Superior temporal gyrus (tissue), 1 donor: ENCODE data around the gene CNNM4.
A peak's percentile ranks its signal among the peaks of the same experiment; 100 is the strongest.
"Not testable (repeated sequence)": the region's sequence is repeated elsewhere in the genome, so short reads cannot be mapped to it uniquely, and the experiment has no call there.

Source experiments
- DNase-seq: peaks from one replicate; pipeline ENCODE4 v3.0.0-alpha.2; 2016; ENCODE audit errors: extremely low spot score

CNNM4 gene

DNA sequence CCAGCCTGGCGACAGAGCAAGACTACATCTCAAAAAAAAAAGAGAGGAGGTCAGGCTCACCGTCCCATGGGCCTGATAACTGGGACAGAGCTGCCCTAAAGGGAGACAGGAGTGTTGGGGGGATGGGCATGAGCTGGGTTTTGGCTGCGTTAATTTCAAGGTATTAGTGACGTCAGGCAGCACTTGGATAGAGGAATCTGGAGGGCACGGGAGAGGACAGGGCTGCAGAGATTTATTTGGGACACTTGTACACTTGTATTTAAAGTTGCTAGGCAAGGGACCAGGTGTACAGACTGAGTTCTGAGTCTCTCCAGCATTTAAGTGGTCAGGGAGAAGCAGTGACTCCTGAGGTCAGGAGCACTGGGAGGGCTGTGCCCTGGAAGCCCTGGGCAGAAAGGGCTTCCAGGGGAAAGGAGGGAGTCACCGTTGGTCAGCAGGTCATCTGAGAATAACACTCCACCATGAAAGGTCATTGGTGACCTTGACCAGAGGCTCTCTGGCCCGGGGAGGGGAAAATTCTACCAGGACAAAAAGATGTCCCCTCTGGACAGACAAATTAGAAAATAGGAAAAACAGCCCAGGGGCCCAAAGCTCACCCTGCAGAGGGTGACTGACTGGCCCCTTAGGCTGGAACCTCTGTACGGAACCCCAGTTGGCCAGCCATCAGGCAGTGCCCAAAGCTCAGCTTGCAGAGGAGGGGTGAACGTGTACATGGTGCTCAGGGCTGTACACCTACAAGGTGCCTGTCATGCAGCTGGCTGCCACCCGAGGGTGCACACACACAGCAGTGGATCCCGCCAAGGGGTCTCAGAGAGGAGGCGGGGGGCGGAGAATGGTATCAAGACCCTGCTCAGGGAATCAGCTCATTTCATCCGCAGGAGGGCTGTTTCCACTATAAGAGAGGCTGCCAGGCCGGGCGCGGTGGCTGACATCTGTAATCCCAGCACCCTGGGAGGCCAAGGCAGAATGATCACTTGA, 32.4 kb downstream of the CNNM4 start:
- DNase-seq = no peak

DNA sequence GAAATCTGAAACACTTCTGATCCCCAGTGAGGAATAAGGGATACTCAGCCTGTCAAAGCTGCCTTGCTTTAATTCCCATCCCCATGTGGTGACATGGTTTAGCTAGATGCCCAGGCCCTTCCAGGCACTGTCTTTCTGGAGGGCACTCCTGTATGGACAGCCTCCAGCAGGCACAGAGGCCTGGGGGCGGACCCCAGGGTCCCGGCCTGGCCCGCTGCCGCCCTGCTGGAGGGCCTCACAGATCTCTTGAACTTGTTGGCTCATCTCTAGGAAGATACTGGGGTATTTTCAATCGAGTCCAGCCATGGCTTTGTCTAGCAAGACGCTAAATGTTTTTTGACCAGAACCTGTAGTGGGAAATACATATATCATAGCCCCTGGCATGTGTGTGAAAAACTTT, 34.4 kb downstream of the CNNM4 start:
- DNase-seq = no peak

DNA sequence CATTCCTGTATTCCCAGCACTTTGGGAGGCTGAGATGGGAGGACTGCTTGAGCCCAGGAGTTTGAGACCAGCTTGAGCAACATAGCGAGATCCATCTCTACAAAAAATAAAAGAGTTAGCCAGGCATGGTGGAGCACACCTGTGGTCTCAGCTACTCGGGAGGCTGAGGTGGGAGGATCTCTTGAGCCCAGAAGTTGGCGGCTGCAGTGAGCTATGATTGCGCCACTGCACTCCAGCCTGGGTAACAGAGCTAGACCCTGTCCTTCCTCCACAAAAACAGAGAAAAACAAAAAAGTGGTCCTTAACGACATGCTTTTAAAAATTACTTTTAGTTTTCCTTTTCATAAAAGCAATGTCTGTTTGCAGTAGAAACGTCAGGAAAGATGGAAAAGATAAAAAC, 35.8 kb downstream of the CNNM4 start:
- DNase-seq = not testable (repeated sequence)

DNA sequence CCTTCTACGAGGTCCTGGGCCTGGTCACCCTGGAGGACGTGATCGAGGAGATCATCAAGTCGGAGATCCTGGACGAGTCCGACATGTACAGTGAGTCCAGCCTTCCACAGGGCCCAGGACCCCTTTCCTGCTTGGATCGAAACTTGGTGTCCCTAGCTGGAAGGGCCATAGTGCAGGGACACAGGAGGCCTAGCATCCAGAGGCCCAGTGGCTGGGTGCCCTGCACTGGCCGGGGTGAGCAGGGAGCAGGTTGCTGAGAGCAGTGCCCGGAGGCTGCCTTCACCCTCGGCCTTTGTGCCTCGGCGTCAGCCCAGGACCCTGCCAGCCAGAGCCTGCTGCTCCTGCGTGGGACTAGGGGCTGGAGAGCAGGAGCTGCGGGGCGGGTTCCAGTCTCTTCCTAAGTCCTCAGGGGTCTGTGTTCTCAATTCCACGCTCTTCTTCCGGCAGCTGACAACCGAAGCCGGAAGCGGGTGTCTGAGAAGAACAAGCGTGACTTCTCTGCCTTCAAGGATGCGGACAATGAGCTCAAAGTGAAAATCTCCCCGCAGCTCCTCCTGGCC, 36.4 kb downstream of the CNNM4 start:
- DNase-seq = no peak

DNA sequence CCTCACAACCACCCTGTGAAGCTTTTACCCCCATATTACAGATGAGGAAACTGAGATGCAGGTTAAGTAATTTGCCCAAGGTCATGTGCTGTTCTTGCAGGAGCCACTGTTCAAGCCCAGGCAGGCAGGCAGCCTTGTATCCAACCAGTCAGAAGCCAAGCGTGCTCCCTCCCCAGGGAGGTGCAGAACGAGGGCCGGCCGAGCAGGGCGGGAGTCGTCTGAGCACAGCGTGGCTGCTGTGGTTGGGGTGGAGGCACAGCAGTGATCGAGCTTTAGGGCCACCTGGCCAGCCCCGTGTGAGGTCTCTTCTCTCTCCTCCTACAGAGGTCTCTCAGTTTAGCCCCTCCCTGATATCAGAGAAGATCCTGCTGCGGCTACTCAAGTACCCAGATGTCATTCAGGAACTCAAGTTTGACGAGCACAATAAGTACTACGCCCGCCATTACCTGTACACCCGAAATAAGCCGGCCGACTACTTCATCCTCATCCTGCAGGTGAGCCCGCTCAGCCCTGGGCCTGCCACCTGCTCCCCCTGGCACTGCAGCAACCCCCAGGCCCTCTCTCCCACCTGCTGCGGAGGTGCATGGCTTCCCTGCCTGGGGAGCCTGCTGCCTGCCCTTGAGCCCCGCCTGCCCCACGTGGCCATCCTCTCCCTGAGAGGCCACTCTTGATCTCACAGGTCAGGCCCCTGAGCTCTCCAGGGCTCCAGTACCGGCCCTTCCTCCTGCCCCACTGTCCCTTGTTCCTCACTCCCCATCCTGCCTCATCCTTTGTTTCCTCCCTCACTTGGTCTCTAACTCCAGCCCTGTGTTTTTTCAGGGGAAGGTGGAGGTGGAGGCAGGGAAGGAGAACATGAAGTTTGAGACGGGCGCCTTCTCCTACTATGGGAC, 38.3 kb downstream of the CNNM4 start:
- DNase-seq = no peak

DNA sequence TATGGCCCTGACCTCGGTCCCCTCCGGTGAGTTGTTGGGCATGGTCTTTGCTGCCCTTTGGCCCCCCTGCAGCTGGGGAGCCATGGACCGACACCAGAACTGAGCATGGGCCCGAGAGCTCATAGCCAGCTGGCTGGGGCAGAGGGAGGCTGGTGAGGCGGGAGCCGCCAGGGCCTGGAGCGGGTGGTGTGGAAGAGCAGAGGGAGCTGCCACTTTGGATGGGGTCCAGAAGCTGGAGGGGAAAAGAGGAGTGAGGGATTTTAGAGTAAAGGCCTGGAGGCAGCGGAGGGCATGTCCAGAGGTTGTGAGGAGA, 38.9 kb downstream of the CNNM4 start:
- DNase-seq = no peak

DNA sequence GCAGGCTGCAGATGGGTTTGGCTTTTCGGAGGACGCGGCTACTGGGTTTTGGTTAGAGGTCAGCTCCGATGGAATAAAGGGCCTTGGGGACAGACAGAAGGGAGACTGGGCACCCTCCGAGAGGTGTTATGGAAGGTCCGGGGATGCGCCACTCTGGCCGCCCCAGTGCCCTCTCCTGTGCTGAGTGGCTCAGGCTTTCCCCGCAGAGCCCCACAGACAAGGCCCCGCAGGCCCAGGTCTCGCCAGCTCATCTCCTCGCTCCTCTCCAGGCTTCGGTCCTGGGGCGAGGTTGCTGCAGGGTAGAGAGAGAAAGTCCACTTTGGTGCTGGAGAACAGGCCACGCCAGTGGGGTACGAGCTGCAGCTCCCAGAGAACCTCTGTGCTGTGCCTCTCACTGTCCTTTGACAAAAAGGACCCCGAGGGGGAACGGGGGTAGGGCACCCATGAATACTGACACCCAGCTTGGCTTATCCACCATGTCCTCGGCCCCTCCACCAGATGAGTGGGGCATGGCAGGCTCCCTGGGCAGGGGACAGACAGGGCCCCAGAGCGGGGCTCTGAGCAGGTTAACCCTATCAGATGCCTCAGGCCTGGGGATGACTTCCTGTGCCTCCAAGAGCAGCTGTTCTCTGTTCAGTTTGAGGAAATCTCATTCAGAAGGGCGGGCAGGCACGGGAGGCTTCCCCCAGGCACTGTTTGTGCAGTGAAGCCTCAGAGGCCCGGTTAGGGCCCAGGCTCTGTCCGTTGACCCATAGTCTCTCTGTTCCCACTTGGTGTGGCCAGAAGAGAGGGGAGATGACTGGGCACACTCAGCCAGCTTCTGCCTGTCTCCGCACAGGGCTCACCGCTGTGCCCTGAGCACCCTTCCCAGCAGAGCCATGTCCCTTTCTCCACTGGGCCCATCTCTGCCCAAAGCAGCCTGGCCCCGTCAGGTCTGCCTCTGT, 39.6 kb downstream of the CNNM4 start:
- no peak for DNase-seq

DNA sequence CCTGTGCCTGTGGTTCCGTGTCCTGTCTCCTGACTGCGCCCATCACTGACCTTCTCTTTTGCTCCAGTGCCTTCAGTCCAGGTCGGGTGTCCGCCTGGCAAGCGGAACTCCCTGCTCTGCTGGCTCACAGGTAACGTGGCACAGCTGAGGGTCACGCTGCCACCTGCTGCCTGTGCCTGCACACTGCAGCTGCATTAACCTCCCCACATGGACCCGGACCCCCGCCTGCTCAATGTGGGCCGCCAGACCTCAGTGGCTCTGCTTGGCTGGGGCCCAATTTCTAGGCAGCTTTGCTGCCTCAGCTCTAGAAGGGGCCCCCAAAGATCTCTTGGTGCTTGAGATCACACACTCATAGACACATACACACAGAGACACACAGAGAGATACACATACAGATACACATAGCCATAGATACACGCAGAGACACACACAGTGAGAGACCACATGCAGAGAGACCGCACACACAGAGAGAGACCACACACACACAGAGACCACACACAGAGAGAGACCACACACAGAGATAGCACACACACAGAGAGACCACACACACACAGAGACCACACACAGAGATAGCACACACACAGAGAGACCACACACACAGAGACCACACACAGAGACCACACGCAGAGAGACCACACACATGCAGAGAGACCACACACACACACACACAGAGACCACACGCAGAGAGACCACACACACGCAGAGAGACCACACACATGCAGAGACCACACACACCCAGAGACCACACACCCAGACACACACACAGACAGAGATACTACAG, 40.5 kb downstream of the CNNM4 start:
- DNase-seq = peak; percentile 67

DNA sequence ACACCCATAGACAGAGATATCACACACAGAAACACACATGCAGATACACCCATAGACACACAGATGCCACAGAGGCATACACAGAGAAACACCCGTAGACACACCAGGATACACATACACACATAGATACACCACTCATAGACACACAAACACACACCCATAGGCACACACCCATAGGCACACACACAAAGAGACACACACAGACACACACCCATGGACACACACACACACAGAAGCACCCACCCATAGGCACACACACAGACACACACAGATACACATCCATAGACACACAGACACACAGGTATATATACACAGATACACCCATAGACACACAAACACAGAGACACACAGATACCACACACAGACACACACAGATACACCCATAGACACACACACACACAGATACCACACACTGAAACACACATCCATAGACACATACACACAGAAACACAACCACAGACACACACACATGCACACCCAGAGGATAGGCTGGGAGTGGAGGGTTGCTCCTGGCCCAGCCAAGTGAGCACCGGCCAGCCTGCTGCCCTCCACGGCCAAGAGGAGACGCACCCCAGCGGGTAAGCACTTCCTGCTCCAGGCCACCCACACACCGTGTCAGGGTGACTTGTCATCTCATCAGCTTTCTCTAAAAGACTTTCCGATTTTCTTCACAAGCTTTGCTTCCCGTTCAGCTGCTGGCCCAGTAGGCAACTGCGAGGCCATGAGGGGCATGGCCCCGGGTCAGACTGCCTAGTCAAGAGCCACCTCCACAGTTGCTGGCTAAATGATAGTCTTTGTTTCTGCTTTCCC, 41.3 kb downstream of the CNNM4 start:
- no peak for DNase-seq

DNA sequence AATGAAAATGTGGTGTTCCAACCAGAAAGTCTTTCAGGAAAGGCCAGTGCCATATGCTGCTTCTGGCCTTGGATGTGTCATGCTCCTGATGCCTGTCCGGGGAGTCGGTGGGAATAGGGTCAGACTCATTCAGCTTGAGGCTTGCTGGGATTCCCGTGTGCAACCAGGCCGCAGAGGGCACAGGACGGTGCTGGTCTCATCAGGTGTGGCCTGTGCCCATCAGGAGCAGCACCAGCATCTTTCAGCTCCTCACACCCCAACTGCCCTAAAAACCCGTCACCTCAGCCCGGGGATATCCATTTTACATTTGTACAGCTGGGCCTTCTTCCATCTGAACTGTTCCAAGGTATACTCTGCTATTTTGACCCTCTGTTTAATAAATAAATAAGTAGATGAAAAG, 42.0 kb downstream of the CNNM4 start:
- DNase-seq = no peak

DNA sequence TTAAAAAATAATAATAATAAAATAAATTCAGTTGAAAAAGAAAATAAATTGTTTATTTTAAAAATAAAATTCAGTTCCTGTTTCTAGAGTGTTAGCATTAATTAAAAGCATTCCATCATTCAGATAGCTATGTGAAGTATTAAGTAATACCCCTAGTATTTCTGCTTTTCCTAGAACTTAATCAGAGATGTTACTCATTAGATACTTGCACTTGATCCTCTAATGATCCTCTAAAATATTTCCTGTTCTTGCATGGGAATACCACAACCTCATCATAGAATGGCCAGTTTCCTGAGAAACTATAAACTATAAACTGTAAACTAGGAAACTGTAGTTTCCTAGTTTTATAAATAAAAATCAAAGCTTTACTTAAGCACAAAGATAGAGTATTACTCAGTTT, 44.3 kb downstream of the CNNM4 start:
- no peak for DNase-seq

DNA sequence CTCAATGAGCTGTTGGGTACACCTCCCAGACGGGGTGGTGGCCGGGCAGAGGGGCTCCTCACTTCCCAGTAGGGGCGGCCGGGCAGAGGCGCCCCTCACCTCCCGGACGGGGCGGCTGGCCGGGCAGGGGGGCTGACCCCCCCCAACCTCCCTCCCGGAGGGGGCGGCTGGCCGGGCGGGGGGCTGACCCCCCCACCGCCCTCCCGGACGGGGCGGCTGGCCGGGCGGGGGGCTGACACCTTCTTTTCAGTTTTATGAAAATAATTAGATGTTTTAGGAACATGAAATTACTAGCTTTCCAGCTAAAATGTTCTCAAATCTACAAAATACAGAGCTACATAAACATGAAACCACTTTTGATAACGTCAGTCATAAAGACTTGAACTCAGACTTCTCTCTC, 45.2 kb downstream of the CNNM4 start:
- DNase-seq = not testable (repeated sequence)

DNA sequence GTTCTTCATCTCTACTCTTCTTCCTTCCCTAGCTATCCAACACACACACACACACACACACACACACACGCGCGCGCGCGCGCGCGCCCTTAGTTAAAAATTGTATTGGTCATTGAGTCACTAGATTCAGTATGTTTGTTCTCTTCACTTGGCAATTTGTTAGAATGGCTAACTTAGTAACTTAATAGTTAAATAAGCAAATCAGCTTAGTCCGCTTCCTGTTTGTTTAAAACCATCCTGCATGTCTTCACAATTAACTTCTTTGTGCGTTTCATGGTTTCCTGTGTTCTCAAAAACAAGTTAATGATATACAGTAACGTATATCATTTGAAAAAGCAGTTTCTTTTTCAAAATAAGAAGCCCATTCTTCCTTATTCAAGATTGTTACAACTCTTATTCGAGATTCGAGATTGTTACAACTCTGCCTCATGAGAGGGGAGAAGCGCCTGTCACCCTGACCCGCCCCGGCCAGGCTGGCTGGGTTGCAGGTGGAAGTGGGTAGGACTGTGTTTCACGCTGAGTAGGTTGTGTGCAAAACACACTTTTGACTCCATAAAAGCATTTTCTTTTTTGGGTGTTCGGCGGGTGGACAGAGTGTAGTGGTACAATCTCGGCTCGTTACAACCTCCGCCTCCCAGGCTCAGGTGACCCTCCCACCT, 45.9 kb downstream of the CNNM4 start:
- no peak for DNase-seq

DNA sequence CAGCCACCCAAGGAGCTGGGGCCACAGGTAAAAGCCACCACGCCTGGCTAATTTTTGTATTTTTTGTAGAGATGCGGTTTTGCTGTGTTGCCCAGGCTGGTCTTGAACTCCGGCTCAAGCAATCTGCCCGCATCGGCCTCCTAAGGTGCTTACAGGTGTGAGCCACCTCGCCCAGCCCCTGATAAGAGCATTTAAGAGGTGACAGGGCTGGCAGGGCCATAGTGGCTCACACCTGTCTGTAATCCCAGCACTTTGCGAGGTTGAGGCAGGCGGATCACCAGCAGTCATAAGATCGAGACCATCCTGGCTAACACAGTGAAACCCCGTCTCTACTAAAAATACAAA, 46.4 kb downstream of the CNNM4 start:
- DNase-seq = no peak

DNA sequence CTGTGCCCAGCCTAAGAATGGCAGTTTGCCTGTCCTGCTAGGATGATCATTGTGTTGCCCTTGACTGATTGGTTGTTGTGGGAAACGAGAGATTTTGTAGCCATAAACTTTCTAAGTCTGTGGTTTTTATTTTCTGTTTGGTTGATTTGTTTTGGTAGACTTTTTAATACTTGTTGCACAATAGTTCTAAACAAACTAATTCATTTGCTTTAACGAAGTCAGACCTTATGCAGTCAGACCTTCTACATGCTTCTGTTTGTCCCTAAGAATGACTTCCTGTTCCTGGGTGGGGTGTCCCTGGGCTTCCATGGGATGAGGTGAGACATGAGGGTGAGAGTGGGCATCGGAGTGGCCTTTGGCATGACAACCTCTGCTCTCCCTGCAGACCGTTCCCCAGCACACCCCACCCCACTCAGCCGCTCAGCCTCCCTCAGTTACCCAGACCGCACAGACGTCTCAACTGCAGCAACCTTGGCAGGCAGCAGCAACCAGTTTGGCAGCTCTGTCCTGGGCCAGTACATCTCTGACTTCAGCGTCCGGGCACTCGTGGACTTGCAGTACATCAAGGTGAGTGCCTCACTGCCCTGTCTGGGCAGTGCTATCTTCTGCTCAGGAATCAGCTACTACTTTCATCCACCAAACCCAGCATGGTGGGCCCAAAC, 47.6 kb downstream of the CNNM4 start:
- no peak for DNase-seq

DNA sequence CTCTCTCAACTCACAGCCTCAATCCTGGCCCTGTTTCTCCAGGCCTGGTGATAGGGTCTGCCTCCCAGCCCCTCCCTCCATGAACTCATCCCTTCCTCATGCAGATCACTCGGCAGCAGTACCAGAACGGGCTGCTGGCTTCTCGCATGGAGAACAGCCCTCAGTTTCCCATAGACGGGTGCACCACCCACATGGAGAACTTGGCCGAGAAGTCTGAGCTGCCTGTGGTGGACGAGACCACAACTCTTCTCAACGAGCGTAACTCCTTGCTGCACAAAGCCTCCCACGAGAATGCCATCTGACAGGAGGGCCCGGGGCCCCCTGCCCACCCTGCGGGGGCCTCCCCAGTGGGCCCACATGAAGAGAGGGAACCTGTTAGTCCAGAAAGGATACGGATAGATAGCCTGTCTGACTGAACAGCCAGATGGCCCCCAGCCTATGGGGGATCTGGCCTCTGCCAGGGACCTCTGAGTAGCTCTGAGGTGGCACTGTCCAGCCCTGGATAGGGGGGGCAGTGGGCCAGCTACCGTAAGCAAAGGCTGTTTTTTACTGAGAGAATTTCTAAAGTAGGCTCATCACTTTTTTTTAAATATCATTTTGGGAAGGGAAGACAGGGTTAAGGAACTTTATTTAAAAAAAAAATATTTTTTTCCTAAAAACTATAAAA, 48.6 kb downstream of the CNNM4 start:
- DNase-seq = no peak

DNA sequence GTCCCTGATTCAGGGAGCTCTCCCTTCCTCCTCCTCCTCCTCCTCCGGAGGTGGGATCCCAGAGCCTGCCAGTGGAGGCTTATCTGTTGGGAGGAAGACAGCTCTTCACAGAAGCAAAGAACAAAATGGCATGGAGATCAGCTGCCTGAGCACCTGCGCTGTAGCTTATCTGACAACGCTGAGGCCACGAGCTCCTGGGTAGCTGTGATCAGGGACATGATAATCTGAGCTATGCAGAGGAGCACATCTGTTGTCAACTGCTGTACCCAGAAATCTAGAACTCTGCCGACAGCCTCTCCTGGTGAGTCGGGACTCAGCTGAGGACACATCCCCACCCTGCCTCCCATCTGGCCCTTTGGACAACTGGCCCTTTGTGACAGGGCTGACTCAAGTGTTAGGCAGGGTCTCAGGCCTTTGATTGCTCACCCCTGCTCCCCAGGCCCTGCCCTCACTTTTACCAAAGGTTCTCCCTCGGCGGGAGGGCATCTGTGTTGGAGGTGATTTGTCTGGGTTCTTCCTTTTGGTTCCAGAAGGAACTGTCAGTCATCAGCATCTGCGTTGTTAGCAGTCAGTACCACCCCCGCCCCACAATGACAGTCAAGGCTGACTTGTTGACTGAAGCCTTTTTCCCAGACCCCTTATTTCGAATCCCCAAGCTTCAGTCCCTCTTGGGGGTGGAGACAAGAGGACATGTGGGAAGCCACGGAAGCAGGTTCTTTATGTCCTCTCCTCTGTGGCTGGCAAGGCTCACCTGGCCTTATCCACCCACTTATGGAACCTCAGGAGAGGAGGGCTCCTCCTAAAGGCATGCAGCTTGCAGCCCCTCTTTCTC, 49.5 kb downstream of the CNNM4 start:
- peak; percentile 43 for DNase-seq
